HUES48 (cell line): Measurements from ENCODE around the gene POLE3.
A peak's percentile ranks its signal among the peaks of the same experiment; 100 is the strongest.
"Not testable (repeated sequence)": the region's sequence is repeated elsewhere in the genome, so short reads cannot be mapped to it uniquely, and the experiment has no call there.

Experiments
- H3K27ac ChIP-seq: one replicate; pipeline ENCODE4 v1.7.0; 2013; ENCODE audit warnings: low read depth, low read length, inconsistent platforms
- H3K27me3 ChIP-seq: 2 replicates; pipeline ENCODE4 v1.6.1; 2013; ENCODE audit warnings: mild to moderate bottlenecking, low read length; ENCODE audit not compliant: control insufficient read depth, insufficient read depth
- H3K36me3 ChIP-seq: 2 replicates; pipeline ENCODE4 v1.6.1; 2013; ENCODE audit warnings: low read length; ENCODE audit not compliant: control insufficient read depth, insufficient read depth
- H3K4me1 ChIP-seq: 2 replicates; pipeline ENCODE4 v1.6.1; 2013; ENCODE audit warnings: mild to moderate bottlenecking, low read length; ENCODE audit not compliant: control insufficient read depth, insufficient read depth
- H3K4me3 ChIP-seq: 2 replicates; pipeline ENCODE4 v1.5.1; 2013; ENCODE audit warnings: mild to moderate bottlenecking, low read depth, low read length
- H3K9ac ChIP-seq: 2 replicates; pipeline ENCODE4 v1.6.1; 2013; ENCODE audit warnings: mild to moderate bottlenecking, low read depth, low read length, moderate library complexity
- H3K9me3 ChIP-seq: 2 replicates; pipeline ENCODE4 v1.6.1; 2013; ENCODE audit warnings: low read length; ENCODE audit not compliant: control insufficient read depth, insufficient read depth

POLE3 gene

GRCh38 chr9:113375057-113376023 is 35.1 kb downstream of the POLE3 start:
- Histone ChIP-seq H3K9ac (no peak overlapping the region), H3K36me3 (peaks cover 24% of the 10 kb centered on the region), H3K9me3 (no peaks in the 10 kb centered on the region), H3K27ac (no peak overlapping the region), H3K27me3 (no peaks in the 10 kb centered on the region), H3K4me1 (0 out of 2 replicates have a peak, but pooled peaks cover 6% of the 10 kb centered on the region), H3K4me3 (no peak overlapping the region)

GRCh38 chr9:113373676-113374392 is 36.6 kb downstream of the POLE3 start:
- H3K4me1 ChIP-seq = 0 out of 2 replicates have a peak, but pooled peaks cover 6% of the 10 kb centered on the region
- peak overlapping the region; percentile 18 for H3K27ac ChIP-seq
- H3K9ac ChIP-seq = no peak overlapping the region
- H3K4me3 ChIP-seq = no peak overlapping the region
- H3K36me3 ChIP-seq = peaks cover 24% of the 10 kb centered on the region
- H3K27me3 ChIP-seq = no peaks in the 10 kb centered on the region
- H3K9me3 ChIP-seq = no peaks in the 10 kb centered on the region

- Histone ChIP-seq H3K27me3 (no peaks in the 10 kb centered on the region), H3K27ac (peak overlapping the region; percentile 18), H3K9ac (no peak overlapping the region), H3K36me3 (peaks cover 29% of the 10 kb centered on the region), H3K4me3 (no peak overlapping the region), H3K4me1 (0 out of 2 replicates have a peak, but pooled peaks cover 6% of the 10 kb centered on the region), H3K9me3 (no peaks in the 10 kb centered on the region)
Observed at GRCh38 chr9:113373256-113373655, 37.2 kb downstream of the POLE3 start.

GRCh38 chr9:113372059-113372458 is 38.4 kb downstream of the POLE3 start:
- 0 out of 2 replicates have a peak, but pooled peaks cover 6% of the 10 kb centered on the region for H3K4me1 ChIP-seq
- no peak overlapping the region for H3K27ac ChIP-seq
- H3K36me3 ChIP-seq = peaks cover 29% of the 10 kb centered on the region
- H3K9me3 ChIP-seq = no peaks in the 10 kb centered on the region
- no peak overlapping the region for H3K4me3 ChIP-seq
- H3K9ac ChIP-seq = no peak overlapping the region
- H3K27me3 ChIP-seq = no peaks in the 10 kb centered on the region

DNA sequence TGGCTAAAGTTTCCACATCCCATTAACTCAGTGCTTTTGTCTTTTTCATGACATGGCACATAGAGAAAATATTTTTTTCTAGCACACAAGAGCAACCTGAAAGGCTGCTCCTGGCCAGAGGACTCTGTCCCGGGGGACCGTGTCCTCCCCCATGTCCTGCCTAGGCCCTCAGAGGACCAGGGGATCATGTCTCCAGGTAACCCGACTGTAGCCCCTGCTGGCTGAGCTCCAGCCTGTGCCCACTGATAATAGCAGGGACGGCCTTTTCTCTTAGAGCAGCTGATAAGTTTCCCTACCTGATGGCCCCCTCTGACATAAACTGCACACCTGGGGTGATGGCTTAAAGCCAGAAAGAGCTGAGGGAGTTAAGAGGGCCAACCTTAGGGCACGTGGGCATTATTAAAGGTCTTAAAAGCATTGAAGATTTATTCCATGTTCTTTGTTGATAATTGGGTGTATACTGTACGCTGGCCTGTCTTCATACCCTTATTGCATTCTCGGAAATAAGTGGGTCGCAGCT is 39.6 kb downstream of the POLE3 start:
- Histone ChIP-seq H3K36me3 (peaks cover 29% of the 10 kb centered on the region), H3K9ac (no peak overlapping the region), H3K27me3 (no peaks in the 10 kb centered on the region), H3K9me3 (no peaks in the 10 kb centered on the region), H3K27ac (no peak overlapping the region), H3K4me1 (0 out of 2 replicates have a peak, but pooled peaks cover 6% of the 10 kb centered on the region), H3K4me3 (no peak overlapping the region)

- Histone ChIP-seq H3K4me3 (no peak overlapping the region), H3K9me3 (no peaks in the 10 kb centered on the region), H3K9ac (no peak overlapping the region), H3K27ac (no peak overlapping the region), H3K27me3 (no peaks in the 10 kb centered on the region), H3K4me1 (0 out of 2 replicates have a peak, but pooled peaks cover 6% of the 10 kb centered on the region), H3K36me3 (peaks cover 24% of the 10 kb centered on the region)
Observed at GRCh38 chr9:113369855-113370140, 40.7 kb downstream of the POLE3 start.

GRCh38 chr9:113368982-113369854 is 41.3 kb downstream of the POLE3 start:
- H3K9me3 ChIP-seq = no peaks in the 10 kb centered on the region
- H3K4me3 ChIP-seq = no peak overlapping the region
- H3K9ac ChIP-seq = no peak overlapping the region
- no peaks in the 10 kb centered on the region for H3K27me3 ChIP-seq
- 0 out of 2 replicates have a peak, but pooled peaks cover 6% of the 10 kb centered on the region for H3K4me1 ChIP-seq
- peaks cover 21% of the 10 kb centered on the region for H3K36me3 ChIP-seq
- no peak overlapping the region for H3K27ac ChIP-seq

- peaks cover 13% of the 10 kb centered on the region for H3K36me3 ChIP-seq
- no peaks in the 10 kb centered on the region for H3K27me3 ChIP-seq
- H3K4me1 ChIP-seq = 0 out of 2 replicates have a peak, but pooled peaks cover 6% of the 10 kb centered on the region
- H3K9ac ChIP-seq = no peak overlapping the region
- H3K4me3 ChIP-seq = no peak overlapping the region
- no peaks in the 10 kb centered on the region for H3K9me3 ChIP-seq
- H3K27ac ChIP-seq = no peak overlapping the region
Observed at GRCh38 chr9:113368348-113368981, 42.0 kb downstream of the POLE3 start.

- H3K36me3 ChIP-seq, H3K27ac ChIP-seq, H3K9me3 ChIP-seq, H3K27me3 ChIP-seq, H3K4me3 ChIP-seq, H3K4me1 ChIP-seq, H3K9ac ChIP-seq: not testable (repeated sequence)
Observed at GRCh38 chr9:113365652-113366051, 44.8 kb downstream of the POLE3 start.

GRCh38 chr9:113364951-113365350 is 45.5 kb downstream of the POLE3 start:
- Histone ChIP-seq H3K9ac (no peak overlapping the region), H3K4me3 (no peak overlapping the region), H3K9me3 (no peaks in the 10 kb centered on the region), H3K27me3 (no peaks in the 10 kb centered on the region), H3K4me1 (no peaks in the 10 kb centered on the region), H3K27ac (no peak overlapping the region), H3K36me3 (peaks cover 5% of the 10 kb centered on the region; the same call in 1 of the 2 replicates)
